ENCODE data around the gene NDST4.
"Not testable (repeated sequence)": the region's sequence is repeated elsewhere in the genome, so short reads cannot be mapped to it uniquely, and the experiment has no call there.

Gene NDST4

DNA sequence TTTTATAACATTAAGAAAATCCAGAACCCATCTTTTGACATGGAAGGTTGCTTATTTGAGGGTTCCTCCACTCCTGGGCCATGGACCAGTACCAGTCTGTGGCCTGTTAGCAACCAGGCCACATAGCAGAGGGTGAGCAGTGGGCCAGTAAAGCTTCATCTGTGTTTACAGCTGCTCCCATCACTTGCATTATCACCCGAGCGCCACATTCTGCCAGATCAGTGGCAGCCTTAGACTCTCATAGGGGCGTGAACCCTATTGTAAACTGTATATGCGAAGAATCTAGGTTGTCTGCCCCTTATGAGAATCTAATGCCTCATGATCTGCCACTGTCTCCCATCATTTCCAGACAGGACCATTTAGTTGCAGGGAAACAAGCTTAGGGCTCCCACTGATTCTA, 58.6 kb downstream of the NDST4 start:
- DNase-seq (ENCODE audit: low read depth), result no peak

DNA sequence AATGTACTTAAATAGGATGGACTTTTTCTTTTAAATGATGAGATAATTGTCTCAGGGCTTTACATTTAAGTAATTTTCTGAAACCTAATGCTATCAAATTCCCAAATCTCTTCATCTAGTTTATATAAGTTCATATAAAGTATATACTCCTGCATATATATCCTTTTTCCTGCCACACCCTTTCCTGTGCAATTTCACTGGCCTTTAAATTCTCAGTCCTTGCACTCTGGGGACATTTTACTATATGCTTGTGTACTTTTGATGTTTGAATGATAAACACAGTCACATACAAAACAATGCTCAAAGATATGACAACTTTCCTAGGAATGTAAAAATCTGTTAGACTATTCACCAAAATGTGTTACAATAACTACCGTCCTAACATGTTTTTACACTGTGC, 60.1 kb downstream of the NDST4 start:
- no peak for DNase-seq (ENCODE audit: low read depth)

DNA sequence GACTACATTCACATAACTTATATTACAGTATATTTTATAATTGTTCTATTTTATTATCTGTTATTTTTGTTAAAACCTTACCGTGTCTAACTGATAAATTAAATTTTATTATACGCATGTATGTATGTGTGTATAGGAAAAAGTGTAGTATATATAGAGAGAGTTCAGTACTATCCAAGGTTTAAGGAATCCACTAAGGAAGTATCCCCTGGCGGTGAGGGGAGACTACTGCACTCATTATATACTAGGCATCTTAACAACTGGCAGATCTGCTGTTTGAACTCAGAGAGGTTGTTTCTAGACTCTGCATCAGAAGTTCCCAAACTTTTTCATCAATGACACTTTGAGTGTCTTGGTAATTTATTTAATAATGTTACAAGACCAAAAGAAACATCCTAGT, 70.9 kb downstream of the NDST4 start:
- DNase-seq (ENCODE audit: low read depth), result no peak

DNA sequence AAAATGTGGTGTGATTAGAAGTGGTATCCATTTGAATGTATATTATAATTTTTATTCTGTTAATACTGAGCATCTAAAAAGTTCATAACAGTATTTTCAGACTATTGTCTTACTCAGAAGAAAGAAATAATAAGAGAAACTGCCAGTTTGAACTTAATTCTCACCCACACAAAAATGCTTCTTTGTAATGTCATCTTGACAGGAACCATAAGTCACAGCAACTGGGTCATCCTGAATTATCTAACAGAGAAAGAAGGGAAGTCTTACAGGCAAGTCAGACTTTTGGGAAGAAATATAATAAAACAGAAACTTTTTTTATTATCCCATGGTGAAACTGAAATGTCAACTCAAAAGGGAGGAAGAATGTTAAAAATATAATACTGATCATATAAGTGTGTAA, 83.1 kb downstream of the NDST4 start:
- DNase-seq (ENCODE audit: low read depth), result no peak

DNA sequence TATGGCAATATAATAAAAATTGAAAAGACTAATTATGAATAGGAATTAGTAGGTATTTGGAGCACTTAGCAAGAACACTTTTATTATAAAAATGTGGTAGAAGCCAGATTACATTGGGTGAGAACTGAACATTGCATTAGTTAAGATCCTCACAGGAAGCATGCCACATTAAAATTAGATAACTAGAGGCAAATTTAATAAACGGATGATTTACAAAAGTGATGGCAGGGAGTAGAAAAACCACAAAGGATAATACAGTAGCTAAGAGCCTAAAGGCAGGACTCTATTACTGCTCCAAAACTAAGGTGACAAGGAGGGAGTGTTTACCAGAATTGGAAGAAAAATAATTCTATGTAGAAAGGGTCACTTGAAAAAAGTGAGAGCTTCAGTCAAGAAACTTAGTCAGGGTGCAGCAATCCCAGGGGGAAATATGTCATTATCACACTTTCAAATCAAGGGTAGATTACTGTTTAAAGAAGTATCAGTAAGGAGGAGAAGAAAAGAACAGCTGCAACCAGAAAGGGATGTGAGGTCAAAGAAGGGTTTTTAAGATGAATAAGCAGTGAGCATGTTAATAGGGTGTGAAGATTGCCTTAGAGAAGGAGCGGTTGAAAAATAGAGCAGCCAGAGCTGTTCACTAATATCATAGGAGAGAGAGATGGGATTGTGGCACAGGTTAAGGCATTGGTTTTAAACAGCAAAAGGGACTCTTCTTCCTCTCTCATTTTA, 84.6 kb downstream of the NDST4 start:
- no peak for DNase-seq (ENCODE audit: low read depth)

DNA sequence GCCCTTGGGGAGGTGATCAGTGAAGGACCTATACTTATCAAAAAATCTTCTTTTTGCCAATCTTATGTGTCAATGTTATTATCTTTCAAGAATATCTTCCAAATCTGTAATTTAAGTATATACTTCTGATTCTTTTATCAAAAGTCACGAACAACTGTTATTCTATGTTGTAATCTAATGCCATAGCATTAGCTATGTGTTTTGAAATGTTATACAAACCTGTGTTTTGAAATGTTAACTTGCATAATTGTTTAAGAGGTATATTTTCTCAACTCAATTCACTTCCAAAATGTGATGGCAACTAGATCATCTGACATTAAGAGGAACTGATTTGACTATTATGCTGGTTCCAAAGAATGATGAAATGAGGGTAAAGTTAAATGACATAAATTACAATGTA, 113.5 kb downstream of the NDST4 start:
- DNase-seq (ENCODE audit: low read depth), result no peak

DNA sequence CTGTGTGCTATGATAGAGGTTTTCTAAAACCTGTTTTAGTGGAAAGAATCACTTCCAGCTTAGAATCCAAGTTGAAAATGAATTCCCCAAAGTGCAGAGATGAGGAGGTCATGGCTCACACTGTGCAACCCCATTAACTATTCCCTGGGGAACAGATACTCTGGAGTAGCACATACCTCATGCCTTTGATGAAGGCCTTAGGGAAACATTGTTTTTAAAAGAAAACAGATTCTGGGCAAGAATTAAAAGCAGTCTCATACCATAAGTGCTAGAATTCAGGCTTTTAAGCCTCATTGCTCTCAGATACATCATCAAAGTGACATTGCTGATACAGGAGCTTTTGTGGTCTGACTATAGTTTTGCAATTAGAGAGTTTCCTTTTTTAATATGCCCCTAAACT, 115.1 kb downstream of the NDST4 start:
- DNase-seq (ENCODE audit: low read depth), result no peak

DNA sequence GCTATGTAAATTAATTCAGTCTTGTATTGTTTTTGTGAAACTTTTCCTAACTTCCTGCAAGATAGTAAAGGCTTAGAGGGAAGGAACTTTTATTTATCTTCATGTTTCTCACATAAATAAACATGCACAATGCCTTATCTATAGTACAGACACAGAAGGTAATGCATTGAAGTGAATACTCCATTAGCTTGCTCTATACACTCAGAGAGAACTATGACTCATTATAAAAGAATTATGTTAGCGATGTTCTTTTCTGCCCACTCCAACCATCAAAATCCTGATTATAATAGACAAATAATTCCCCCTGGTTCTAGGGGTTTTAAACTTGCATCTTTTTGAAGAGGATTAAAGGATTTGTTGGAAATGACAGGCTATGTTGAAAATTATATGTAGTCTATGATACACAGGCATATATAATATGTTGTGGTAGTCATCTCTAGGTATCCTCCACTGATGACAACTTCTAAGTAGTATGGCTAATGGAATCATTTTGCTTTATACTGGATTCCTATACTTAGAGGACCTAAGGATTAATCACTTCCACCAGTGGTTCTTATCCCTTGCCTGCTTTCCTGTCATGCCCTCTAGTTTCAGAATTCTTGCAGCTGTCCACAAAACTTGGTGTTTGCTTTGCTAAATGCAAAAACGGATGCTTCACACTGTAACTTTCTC, 115.7 kb downstream of the NDST4 start:
- DNase-seq (ENCODE audit: low read depth), result no peak

DNA sequence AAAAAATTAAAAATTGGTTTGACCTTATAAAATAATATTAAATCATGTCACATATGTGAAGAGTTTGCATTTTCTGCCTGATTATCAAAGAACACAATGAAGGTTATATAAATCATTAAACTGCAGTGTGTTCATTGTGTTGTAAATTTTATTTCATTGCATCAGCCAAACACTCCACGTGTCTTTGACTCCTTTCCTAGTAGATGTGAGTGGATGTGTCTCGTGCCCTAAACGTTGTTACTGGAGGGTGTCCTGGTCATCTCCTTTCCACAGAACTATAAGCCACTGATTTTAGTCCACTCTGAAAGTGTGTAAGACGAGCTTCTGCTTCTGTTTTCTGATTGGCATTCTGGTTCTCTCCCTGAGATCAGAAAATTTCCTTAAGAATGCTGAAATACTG, 127.3 kb downstream of the NDST4 start:
- DNase-seq (ENCODE audit: low read depth), result no peak

DNA sequence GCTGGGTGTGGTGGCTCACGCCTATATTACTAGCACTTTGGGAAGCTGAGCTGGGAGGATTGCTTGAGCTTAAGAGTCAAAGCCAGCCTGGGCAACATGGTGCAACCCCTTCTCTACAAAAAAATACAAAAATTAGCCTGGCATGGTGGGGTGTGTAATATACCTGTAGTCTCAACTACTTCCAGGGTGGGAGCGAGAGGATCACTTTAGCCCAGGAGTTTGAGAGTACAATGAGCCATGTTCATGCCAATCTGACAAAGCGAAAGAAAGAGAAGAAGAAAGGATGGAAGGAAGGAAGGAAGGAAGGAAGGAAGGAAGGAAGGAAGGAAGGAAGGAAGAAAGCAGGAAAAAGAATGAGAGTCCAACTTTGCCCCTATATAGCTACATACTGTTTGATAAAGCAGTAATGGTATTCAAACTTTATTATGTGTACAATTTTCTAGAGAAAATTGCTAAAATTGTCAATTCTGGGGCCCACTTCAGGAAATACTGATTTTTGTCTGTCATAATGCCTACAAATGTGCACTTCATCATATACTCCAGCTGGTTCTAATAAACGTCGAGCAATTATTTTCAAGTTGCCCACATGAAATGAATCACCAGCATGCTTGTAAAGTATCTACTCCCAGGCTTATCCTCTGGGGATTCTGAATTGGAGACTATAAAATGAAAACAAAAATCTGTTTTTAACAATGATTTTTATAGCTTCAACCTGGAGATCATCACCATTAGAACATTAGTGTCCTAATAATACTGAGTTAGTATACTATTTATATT, 132.3 kb downstream of the NDST4 start:
- DNase-seq (ENCODE audit: low read depth), result no peak

DNA sequence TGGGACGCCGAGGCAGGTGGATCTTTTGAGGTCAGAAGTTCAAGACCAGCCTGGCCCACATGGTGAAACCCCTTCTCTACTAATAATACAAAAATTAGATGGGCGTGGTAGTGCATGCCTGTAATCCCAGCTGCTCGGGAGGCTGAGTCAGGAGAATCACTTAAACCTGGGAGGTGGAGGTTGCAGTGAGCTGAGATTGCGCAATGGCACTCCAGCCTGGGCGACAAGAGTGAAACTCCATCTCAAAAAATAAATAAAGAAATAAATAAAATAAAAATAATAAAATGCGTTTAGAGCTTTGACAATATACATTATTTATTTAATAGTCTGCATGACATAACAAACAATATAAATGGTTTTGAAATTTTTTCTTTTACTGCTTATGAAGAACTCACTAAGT, 133.0 kb downstream of the NDST4 start:
- DNase-seq (ENCODE audit: low read depth), result not testable (repeated sequence)

DNA sequence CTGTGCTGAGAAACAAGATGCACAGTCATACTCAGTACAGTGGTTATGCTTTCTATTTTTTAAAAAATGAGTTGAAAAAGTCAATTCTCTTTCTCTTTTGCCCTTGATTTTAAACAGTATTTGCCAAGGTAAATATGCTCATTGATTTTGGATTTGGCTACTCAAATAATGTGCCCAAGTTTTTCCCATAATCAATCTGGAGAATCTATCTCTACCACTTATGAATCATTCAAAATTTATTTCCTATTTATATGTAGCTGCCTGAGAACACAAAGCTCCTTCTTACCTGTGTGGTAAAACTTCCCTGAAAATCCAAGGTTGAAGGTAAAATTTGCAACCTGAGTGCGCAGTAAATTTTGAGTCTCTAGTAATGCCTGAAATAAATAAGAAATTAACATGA, 136.5 kb downstream of the NDST4 start:
- DNase-seq (ENCODE audit: low read depth), result no peak

DNA sequence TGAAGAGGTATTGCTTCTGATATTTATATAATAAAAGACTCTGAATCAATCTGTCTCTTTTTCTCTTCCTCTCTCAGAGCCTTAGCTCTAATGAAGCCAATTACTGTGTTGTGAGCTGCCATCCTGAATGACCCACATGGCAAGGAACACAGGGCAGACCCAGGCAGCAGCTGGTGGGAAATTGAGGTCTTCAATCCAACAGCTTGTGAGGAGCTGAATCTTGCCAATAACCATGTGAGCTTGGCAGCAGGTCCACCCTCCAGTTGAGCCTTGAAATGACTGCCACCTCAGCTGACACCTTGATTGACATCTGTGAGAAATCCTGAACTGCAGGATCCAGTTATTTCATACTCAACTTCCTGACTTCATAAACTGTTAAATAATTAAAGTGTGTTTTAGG, 149.4 kb downstream of the NDST4 start:
- DNase-seq (ENCODE audit: low read depth), result no peak

DNA sequence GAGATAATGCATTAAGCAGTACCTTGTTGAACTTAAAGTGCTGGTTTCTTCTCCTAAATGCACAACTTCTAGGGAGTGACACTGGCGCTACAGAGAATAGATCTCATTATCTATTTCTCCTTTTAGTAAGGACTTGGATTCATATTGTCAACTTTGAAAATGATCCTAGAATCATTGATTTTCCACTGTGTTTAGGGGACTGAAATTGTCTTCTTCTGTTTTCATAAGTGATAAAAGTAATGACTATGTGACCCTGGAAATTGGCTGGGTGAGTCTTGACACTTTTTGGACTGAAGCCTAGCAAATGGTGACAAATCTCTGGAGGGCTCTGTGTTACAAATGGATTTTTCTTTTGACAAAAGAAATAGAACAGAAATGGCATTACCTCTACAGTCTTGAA, 167.8 kb downstream of the NDST4 start:
- no peak for DNase-seq (ENCODE audit: low read depth)

DNA sequence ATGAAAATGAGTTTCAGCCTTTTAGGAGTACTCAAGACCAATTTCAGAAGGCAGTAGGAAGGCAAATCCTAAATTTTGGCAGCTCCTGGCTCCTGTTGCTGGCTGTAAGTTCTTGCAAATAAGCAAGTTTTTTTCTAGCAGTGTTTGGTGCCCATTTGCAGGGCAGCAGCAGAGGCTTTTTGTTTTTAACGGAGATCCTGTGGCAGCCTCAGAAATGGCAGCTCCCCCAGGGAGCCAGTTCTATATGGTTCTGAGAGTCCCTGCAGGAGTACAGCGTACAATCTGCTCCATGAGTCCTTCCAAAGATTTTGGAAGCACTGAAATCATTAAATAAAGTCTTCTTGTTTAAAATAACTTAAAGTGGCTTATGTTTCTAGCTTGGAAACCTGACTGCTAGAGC, 171.9 kb downstream of the NDST4 start:
- DNase-seq (ENCODE audit: low read depth), result no peak

DNA sequence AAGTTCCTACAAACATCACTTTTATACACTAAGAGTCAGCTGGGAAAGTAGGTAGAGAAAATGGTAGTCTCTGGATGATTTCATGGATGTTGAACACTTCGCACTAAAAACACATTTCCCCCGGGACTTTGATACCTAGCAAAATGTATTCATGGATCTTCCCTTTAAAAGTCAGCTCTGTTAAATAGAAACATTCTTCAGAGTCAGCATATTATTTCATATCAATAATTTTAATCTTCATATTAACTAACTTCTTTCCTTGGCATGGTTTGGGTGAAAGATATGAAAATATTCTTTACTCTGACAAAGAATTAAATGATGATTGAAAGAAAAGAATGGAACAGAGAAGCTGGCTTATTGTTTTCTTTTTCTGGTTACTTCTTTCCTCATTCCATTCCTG, 185.5 kb downstream of the NDST4 start:
- no peak for DNase-seq (ENCODE audit: low read depth)

DNA sequence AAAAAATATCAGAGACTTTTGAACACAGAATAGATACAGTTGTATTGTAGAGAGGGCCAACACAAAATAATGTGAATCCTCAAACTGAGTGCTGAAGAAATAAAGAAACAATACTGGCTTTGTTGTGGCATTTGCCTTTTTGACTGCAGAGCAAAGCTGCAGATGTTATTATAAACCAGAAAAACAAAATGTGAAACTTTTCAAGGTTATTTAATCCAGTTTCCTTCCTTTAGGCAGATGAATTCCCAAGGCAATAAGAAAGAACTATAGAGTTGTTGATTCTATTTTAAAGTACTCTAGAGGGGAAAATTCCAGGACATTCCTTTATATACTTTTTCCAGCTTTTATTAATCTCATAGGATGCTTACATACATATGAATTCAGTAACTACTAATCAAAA, 186.8 kb downstream of the NDST4 start:
- DNase-seq (ENCODE audit: low read depth), result no peak

DNA sequence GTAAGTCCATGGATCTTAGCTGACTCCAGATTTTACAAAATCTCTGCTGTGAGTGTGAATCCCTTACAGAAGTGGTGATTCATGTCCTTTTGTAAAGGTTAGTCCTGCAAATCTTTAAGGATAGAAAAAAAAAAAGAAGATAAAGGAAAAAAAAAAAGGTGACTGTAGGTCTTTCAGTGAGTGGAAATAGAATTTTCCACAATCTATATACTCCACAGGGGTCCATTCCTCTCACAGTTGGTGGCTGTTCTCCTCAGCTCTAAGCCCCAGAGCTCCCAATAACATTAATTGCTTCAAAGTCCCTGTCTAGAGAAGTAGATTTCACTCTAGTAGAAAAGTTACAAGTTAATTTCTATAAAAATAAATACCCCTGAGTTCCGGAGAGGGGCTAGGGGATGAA, 189.1 kb downstream of the NDST4 start:
- no peak for DNase-seq (ENCODE audit: low read depth)

DNA sequence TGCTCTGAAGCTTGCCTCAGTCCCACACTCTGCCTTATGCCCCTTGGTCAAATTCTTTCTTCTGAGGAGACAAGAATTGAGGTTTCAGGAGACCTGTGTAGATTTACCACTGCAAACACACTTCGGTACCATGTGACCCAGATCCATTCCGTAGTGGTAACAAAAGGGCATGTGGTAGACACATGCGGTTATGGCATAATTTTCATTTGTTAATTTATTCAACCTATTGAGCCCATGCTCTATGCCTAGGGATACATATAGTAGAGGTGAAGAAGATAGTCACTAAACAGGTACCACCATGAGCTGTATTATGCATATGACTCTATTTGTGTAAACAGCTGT, 190.9 kb downstream of the NDST4 start:
- DNase-seq (ENCODE audit: low read depth), result no peak

DNA sequence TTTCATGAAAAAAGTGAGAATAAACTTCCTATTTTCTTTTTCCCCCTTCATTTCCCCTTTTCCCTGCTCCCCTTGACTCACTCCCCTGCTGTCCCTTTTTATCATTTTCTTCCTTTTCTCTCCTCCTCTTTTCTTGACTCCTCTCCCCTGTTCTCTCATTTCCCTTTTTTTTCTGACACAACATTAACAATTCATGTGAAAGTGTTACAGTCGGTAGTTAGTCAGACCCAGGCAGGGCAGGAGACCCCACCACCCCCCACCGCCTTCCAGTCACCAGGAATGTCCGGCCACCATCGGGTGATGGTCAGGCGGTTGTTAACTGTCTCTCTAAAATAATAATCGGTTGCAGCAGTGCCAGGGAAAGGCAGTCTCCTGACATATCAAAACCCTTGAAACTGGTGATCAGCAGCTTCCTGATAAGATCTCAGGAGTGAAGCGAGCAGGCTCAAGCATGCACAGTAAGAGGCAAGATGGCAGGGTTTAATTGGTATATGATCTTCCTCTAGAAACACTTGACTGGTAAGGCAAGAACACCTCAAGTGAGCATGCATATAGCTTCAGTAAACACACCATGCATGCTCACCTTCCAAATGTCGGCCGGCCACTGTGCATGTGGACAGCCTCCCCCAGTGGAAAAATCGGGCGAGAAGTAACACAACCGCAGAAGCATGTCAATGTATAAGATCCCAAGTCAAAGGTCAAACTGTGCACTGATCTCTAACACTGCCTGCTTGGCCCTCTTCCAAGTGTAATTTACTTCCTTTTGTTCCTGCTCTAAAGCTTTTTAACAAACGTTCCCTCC, 191.4 kb downstream of the NDST4 start:
- DNase-seq (ENCODE audit: low read depth), result no peak

DNA sequence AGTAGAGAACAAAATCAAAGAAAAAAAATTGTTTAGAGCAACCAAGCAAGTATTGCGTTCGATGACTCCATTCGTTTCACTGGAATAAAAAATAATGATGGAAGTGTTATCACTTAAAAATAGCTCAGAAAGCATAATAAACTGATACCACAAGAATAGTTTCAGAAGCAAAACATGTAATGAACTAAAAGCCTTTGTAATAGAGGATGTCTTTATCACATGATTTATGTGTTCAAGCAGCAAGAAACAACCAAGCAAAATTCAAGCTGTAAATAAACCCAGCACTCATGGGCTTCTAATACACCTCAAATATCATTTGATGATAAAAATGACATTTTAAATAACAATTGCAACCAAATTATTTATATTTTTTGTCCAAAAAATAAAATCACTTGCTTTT, 192.2 kb downstream of the NDST4 start:
- DNase-seq (ENCODE audit: low read depth), result no peak

DNA sequence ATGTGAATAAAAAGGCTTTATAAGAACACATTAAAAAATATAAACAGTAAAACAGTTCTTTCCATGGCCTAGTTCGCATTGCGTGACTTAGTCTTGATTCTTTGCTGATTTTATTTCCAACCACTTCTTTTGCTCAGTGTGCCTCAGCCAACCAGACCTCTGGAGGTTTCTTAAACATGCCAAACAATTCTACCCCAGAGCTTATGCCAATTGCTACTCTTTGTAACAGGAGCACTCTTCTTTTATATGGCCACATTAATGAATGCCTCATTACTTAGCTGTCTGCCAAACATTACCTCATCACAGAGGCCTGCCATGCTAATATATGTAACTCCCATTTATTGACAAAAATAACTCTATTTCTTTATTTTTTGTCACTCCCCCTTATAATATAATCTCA, 202.3 kb downstream of the NDST4 start:
- DNase-seq (ENCODE audit: low read depth), result no peak

DNA sequence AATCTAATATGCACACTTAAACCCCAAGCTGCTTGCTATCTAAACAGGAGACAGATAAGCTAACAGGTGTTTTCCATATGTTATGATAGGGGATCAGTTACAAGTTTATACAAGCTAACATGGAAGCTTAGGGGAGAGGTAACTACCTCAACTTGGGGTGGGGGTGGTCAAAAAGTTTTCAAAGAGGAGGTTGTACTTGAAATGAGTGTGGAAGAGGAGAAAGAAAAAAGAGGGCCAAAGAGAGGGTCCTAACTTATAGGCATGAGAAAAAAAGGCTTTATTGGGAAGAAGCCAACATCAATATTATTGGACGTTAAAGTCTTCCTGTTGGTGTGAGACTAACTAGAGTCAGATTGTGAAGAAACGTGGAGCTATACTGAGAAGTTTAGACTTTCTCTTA, 205.9 kb downstream of the NDST4 start:
- DNase-seq (ENCODE audit: low read depth), result no peak
